ENCODE results near the gene CACNG7.
A peak's percentile ranks its signal among the peaks of the same experiment; 100 is the strongest.

Gene CACNG7

DNA sequence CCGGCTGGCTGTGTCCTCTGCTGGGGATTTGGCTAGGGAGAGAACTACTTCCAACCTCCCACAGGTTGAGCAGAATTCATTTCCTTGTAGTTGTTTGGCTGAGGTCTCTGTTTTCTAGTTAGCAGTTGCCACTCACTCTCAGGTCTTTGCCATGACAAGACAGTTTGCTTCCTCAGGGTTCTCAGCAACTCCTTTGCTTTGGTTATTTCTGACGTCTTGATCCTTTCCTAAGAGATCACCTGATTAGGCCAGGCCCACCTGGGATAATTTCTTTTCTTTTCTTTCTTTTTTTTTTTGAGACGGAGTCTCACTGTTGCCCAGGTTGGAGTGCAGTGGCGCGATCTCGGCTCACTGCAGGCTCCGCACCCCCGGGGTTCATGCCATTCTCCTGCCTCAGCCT is 44.3 kb downstream of the CACNG7 start:
- no peak for DNase-seq (ENCODE audit: low spot score)

DNA sequence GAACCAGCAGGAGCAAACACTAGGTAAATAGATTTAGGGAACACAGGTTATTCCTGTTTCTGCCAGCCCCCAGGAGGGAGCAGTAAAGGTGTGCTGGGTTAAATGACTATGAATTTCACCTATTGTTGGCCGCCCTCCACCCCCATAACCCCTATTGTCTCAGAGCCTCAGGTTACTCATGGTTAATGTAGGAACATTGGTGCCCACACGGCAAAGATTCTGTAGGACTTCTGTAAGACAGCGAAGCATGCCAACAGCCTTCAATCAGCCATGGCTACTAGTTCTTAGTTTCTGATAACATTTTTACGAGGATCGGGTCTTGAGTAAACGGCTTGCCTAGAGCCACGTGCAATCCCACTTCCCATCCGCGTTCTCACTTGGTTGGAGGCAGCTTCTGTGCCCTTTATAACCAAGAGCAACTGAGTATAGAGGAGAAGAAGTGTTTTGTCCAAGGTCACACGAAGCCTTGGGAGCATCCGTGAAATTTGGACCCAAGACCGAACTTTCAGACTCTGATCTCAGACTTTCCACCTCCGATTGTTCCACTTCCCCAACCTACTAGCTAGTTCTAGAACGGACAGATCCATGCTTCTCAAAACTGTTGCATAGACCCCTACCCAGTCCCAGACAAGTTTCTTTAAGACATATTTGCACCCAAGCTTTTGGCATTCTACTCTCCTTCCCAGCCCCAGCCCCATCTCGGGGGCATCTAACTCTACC is 48.5 kb downstream of the CACNG7 start:
- no peak for DNase-seq (ENCODE audit: low spot score)

DNA sequence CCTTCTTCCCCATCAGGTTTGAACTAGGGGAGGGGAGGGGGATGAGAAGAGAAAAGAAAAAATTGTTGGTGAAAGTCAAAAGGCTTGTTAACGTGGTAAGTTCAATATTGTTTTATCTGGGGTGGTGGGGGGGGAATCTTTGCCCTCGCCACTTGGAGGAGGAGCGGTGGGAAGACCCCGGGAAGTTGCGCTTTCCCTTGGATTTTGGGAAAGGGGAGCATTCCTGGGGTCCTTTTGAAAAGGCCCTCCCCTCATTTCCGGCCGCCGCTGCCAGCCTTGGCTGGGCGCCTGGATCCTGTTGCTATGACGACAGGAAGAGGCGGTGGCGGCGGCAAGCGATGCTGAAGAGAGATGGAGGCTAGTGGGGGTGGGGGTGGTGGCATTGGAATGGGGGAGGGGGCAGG is 49.1 kb downstream of the CACNG7 start:
- no peak for DNase-seq (ENCODE audit: low spot score)

DNA sequence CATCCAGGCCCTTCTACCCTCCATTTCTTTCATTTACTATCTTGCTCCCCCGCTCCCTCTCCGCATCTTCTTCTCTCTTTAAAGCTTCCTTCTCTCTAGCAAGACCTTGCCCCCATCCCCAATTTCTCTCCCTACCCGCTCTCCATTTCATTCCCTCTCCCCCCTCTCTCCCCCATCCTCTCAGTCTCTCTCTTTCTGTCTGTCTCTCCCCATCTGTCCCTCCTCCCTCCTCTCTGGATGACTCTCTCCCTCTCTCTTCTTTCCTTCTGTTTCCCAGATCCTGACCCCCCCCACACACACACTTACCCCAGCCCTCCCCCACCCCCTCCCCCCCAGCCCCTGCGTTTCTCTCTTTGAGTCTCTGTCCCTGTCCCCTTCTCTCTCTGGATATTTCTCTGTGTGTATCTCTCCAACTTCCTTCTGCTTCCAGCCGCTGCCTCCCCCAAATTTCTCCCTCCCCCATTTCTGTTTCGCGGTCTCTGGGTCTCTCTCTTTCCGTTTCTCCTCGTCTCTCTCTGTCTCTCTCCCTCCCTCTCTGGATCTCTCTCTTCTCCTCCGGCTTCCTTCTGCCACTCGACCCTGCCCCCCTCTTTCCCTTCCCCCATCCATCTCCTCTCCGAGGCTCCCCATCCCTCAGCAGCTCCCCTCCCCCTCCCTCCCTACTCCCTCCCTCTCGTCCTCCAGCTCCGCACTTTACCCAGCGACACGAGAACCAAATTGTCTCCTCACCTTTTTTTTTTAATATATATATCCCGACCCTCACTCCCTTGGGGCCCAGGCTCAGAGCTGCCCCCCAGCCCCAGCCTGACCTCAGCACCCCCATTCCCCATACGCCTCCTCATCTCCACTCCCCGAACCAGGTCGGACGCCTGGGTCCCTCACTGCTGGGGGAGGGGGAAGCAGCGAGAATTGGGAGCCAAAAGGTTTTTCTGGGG is 50.0 kb downstream of the CACNG7 start:
- DNase-seq (ENCODE audit: low spot score) = no peak

DNA sequence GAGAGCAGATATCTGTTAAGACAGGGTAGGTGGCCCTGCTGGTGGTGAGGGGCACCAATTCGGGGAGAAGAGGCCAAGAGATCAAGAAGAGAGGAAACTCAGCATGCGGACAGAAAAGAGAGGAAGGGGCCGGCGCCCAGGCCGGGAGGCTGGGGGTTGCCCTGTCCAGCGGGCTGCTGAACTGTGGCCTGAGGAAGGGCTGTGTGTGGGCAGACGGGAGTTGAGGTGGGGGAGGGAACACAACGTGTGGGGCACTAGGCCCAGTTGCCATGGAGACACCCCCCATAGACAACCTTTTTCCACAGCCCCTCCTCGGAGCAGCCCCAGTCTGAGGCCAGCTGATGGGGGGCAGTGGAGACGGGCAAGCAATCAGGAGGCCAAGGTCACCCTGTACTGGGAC is 51.1 kb downstream of the CACNG7 start:
- no peak for DNase-seq (ENCODE audit: low spot score)

DNA sequence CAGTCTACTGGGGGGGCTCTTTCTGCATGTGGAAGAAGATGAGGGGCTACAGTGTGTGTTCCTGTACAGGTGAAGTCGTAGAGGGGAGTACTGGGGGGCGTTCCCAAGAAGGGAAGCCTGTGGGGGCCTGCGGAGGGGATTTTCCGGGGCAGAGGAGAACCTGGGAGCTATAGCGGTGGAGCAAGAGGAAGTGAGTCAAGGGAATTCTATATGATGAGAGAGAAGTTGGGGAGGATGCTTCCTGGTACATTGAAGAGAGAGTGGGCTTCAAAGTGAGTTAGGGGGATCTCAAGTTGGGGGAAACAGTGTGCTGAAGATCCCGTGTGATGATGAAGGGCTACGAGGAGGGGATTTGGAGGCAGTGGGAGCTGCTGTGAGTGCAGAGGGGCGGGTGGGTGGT is 51.8 kb downstream of the CACNG7 start:
- DNase-seq (ENCODE audit: low spot score) = no peak

DNA sequence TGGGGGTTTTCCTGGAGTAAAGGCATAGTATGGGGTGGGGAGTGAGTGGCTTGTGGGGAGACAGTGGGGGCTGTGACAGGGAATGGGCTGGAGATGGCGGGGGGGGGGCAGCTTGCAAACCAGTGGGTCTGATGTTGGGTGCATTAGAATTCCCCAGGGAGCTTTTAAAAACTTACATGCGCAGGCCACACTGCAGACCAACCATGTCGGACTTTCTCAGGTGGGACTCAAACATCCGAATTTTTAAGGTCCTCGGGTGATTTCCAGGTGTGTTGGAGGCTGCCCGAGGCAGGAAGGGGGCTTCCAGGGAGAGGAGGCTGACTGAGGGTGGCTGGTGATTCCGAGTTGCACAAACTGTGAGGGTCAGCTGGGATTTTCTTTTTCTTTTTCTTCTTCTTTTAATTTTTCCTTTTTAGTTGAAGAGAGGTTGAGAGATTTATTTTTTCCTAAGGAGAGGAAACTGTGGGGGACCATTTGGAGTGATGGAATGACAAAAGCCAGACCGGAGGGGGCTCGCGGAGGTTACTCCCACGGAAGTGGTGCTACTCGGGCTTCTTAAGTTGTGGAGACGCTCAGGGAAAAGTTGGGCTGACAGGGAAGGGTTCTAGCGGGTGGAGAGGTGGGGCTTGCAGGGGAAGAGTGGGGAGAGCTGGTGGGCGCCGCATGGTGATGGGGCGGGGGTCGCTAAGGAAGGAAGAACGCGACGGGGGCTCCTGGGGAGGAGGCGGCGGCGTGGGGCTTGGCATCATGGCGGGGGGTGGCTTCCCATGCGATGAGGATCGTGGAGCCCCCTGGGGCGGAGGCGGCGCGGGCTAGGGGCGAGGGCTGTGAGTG is 52.7 kb downstream of the CACNG7 start:
- DNase-seq (ENCODE audit: low spot score) = no peak

DNA sequence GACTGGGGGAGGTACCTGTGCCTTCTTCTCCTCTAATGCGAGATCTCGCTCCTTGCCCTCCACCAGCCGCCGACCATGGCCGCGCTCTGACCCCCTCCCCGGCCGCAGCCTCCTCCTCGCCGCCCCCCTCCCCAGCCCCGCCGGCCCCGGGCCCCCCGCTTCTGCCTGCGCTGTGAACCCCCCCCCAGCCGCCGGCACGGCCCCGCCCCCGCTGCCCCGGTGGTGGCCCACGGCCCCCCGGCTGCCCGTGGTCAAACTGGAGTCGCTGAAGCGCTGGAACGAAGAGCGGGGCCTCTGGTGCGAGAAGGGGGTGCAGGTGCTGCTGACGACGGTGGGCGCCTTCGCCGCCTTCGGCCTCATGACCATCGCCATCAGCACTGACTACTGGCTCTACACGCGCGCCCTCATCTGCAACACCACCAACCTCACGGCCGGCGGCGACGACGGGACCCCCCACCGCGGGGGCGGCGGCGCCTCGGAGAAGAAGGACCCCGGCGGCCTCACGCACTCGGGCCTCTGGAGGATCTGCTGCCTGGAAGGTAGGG is 53.9 kb downstream of the CACNG7 start, which contains the start of gene CACNG8:
TSS of gene CACNG8 (plus strand) at position 51 of the 545 bp plus-strand sequence.
- no peak for DNase-seq (ENCODE audit: low spot score)

DNA sequence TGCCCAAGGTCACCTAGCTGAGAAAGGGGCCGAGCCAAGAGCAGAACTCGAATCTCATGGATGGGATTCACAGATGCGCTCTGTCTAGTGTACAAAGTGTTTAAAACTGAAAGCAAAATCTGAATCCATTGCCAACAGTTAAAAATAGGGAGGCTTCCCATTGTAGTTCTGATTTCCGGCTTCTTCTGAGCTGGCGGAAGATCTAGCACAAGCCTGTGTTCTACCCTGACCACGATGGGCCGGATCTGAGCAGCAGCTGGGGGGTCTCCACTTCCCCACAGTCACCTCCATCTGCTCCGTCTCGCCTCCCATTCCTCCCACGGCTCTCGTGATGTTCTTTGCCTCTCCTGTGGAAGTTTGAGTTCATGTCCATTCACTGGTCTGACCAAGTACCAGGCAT is 56.0 kb downstream of the CACNG7 start:
- no peak for DNase-seq (ENCODE audit: low spot score)

DNA sequence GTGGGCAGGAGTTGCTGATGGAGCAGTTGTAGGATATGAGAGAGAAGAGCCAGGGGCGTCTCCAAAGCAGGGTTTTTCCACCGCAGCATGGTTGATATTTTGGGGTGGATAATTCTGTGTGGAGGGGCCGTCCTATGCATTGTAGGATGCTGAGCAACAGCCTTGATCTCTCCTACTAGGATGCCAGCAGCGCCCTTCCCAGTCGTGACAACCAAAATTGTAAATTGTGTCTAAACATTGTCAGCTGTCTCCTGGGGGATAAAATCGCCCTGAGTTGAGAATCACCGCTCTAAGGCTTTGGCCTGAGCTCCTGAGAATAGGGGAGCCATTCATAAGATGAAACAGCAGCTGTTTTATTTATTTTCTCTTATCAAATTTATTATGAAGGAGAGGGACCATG is 57.9 kb downstream of the CACNG7 start:
- DNase-seq (ENCODE audit: low spot score) = no peak

DNA sequence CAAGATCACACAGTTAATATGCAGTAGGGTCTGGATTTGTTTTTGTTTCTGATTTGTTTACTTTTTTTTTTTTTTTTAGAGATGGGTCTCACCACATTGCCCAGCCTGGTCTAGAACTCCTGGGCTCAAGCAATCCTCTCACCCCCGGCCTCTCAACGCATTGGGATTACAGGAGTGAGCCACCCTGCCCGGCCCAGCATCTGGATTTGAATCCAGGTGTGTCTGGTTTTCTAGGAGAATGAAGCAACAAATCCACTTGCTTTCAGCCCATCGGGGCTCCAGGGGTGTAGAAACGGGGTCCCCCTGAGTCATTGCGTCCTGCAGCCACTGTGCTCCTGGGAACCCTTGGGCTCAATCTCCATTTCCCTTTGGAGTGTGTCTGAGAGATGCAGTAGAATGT is 60.3 kb downstream of the CACNG7 start:
- no peak for DNase-seq (ENCODE audit: low spot score)

DNA sequence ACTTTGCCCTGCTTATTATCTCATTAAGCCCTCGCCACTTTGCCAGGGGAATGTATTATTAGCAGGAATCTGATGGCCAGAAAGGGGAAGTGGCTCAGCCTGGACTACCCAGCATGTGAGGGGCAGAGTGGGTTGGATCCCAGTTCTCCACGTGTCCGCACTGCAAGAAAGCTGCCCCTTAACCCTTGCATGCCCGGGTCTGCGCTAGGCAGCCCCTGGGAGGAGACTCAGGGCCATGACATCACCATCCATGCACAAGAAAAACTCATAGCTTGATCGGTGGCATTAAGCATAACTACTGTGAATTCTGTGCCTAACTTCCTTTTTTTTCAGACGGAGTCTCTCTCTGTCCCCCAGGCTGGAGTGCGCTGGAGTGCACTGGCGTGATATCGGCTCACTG is 62.6 kb downstream of the CACNG7 start:
- DNase-seq (ENCODE audit: low spot score) = no peak

DNA sequence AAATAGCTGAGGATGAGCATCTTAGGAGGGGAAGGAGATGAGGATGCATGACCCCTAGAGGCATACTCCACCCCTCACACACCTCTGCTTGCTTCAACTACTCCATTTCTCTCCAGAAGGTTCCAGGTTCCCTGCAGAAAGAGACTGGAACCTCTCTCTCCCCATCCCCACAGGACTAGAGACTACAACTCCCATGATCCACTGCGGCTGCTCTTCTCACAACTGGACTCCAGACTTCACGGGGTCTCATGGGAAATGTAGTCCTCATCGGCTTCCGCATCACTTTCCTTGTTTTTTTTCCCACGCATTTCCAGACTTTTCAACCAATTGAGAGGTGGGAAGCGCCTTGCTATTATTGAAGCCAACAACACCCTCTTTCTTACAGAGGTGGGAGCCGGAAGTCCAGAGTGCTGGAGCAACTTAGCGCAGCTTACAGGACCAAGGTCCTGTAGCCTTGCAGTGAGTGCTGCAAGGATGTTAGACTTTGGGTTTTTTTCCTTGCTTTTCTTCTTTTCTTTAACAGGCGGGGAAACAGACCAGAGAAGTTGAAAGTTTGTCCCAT is 68.4 kb downstream of the CACNG7 start:
- DNase-seq (ENCODE audit: low spot score) = peak; percentile 87

DNA sequence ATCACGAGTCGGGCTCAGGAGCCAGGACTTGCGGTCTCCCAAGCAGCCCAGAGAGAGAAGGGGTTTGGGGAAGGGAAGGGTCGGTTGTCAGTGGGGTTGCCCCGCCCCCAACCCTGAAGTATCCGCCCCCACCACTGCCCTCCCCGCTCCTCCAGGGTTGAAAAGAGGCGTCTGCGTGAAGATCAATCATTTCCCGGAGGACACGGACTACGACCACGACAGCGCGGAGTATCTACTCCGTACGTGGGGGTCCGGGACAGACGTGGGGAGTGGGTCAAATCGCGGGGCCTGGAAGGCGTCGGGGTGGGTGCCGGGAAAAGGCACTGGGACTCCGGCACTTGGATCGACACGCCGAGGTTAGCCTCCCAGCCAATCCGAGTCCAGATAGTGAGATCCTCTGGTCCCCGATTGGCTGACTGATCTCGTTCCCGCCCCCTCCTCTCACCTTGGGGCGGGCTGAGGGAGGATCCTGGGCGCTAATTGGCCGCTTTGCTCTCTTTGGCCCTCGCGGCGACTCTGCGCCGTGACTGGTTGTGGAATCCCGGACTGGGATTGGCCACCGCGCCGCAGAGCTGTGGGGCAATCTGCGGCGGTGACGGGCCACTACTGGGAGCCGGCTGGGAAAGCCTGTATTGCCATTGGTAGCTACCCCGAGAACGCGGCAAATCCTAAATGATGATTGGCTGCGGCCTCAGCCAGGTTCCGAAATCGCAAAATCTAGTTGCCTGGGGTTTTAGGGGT is 69.1 kb downstream of the CACNG7 start:
- peak; percentile 86 for DNase-seq (ENCODE audit: low spot score)

DNA sequence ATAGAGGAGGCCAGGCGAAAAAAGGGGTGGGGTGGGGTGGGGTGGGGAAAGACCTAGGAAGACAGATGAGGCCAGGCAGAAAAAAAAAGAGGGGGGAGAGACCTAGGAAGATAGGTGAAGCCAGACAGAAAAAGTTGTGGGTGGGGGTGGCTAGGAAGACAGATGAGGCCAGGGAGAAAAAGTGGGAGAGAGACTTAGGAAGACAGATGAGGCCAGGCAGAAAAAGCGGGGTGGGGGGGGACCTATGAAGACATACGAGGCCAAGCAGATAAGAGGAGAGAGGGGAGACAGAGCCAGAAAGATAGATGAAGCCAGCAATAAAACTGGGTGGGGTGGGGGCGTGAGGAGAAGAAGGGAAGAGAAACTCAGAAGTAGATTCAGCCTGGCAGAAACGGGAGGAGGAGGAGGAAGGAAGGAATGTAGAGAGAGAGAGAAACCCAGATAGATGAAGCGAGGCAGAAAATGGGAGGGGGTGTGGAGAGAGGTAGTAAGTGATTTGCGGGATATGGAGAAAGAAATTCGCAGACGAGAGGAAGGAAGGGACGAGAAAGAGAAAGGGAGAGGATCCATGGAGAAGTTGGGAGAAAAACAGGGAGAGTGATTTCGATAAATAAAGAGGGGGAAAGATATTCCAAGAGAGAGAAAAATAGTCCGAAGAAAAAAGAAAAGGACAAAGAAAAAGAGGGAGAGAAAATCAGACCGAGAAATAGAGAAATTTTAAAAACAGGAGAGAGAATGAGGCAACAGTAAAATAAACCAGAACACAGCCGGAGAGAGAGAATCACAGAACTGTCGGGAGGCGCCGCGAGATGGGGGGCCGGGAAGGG is 70.1 kb downstream of the CACNG7 start:
- DNase-seq (ENCODE audit: low spot score) = no peak

DNA sequence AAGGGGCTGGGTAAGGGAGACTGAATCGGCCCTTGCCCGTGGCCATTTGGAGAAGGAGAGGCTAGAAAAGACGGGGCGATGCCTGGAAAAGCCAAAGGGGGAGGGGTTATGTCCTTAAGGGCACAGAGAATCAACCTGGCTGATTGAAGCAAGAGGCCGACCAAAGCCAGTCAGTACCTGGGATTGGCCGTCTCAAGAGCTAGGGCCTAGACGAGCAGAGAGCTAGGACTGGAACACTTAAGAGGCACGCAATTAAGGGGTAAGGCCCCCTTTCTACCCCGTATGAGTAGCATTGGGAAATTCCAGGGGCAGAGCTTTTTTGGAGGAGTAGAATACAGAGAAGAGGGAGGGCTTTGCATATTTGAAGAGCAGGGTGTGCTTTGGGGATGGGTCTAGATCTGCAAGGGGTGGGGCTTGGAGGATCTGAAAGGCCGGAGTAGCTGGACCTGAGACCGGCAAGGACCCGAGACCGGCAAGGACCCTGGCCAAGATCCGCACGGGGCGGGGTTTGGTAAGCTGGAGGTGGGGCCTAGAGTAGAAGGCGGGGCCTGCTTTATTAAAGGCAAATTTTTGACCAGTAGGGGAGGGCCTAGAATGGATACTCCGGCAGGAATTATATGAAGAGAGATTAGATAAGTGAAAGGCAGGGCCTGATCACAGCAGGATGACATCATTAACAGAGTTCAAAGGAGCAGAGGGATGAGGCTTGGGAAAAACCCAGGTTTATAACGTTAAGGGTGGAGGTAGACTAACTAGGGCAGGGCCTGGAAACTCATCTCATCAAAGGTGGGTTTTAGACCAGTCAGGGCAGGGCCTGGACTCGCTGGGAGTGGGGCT is 71.7 kb downstream of the CACNG7 start:
- no peak for DNase-seq (ENCODE audit: low spot score)

DNA sequence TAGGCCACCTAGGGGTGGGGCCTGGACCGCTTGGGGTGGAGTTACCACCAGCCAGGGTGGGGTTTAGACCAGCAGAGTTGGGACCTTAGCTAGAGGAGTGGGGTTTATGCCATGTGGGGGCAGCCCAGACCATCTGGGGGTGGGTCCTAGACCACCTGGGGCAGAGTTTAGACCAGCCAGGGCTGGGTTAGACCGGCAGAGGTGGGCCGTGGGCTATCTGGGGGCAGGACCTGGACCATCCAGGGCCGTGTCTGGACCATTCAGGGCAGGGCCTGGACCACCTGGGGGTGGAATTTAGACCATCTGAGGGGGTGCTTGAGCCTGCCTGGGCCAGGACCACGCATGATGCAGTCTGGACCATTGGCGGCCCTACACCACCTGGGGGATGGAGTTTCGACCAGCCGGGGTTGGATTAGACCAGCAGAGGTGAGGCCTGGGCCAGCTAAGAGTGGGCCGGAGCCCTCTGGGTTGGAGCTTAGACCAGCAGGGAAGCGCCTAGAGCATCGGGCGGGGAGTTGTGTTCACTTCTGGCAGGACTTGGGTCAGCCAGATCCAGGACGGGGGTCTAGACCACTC is 72.4 kb downstream of the CACNG7 start:
- no peak for DNase-seq (ENCODE audit: low spot score)

DNA sequence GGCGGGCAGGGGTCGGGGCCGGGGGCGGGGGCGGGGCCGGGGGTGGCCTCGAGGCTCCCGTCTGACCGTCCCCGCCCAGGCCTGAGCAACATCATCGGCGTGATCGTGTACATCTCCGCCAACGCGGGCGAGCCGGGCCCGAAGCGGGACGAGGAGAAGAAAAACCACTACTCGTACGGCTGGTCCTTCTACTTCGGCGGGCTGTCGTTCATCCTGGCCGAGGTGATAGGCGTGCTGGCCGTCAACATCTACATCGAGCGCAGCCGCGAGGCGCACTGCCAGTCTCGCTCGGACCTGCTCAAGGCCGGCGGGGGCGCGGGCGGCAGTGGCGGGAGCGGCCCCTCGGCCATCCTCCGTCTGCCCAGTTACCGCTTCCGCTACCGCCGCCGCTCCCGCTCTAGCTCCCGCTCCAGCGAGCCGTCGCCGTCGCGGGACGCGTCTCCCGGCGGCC is 72.9 kb downstream of the CACNG7 start:
- DNase-seq (ENCODE audit: low spot score) = no peak

DNA sequence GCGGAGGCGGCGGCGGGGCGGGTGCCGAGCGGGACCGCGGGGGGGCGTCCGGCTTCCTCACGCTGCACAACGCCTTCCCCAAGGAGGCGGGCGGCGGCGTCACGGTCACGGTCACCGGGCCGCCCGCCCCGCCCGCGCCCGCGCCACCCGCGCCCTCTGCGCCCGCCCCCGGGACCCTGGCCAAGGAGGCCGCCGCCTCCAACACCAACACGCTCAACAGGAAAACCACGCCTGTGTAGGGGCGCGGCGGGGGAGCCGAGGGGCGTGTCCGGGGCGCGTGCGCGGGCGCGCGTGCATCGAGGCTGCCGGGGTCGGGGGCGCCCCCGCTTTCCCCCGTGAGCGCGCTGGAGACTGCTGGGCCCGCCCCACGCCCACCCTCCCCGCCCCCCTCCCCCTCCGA is 73.5 kb downstream of the CACNG7 start:
- no peak for DNase-seq (ENCODE audit: low spot score)
